Measurements from ENCODE around the gene GFOD2. TPM values are rescaled to one million over a fixed set of nuclear protein-coding genes. Genes with fewer than 3 reads are reported as not detected.

The GFOD2 gene
- total and polyA plus RNA-seq, 7 experiments from 2014 or later: 4.6 to 14.6 (median 11.4) TPM

GRCh38 chr16:67667817-67668494, 51.2 kb downstream of the GFOD2 start:
- H3K36me3 ChIP-seq (ENCODE audit: control insufficient read depth in 2 of 3, insufficient read depth in 3 of 3, low read length in 3 of 3): no peaks in the 10 kb centered on the region
- H3K9me3 Mint-ChIP-seq: peaks cover 0 to 1% (median 0%) of the 10 kb centered on the region in 11 donors
- H3K27me3 ChIP-seq (ENCODE audit: control insufficient read depth in 2 of 2, insufficient read depth in 2 of 2, low read length in 2 of 2): no peaks in the 10 kb centered on the region
- intact Hi-C loops (cut with micrococcal nuclease): loop anchor here (1.0 to 10.0 kb wide), 11 partner anchors 8 to 567 kb away; partner anchors contain the start of genes ACD (in 1 of the 2), ATP6V0D1 (in 1 of the 2), CARMIL2 (in 1 of the 2) and CTCF (in 1 of the 2)
- peak overlapping the region in 6 of 9 donors; percentile 31 to 67 (median 58) for H3K27ac Mint-ChIP-seq
- H3K36me3 Mint-ChIP-seq: no peaks in the 10 kb centered on the region
- no peaks in the 10 kb centered on the region for H3K27me3 Mint-ChIP-seq
- DNase-seq (peak; percentile 61 to 88 (median 82)), ATAC-seq (peak; percentile 93)
- H3K4me3 ChIP-seq (ENCODE audit: low read length): peak overlapping the region; percentile 56
- ChIA-PET CTCF (interaction anchor here (0.5 to 9.1 kb wide), 27 partner anchors 9 to 556 kb away, joined by 3 to 85 read pairs (median 4); partner anchors contain the start of genes ATP6V0D1, CARMIL2, CTCF and RIPOR1), POLR2A (interaction anchor here (0.7 to 3.1 kb wide), 19 partner anchors 9 to 775 kb away, joined by 3 to 41 read pairs (median 3); partner anchors contain the start of genes AGRP, ATP6V0D1, CARMIL2 and CTCF)
- H3K4me1 Mint-ChIP-seq: peaks cover 10 to 32% (median 17%) of the 10 kb centered on the region in 7 donors
- peak overlapping the region; percentile 42 to 96 (median 82) for H3K4me3 Mint-ChIP-seq
- peak overlapping the region; percentile 73 for H3K27ac ChIP-seq (ENCODE audit: low read depth, low read length)
- H3K4me1 ChIP-seq (ENCODE audit: control insufficient read depth in 2 of 2, insufficient read depth in 2 of 2, low read length in 2 of 2): peaks cover 9 to 12% of the 10 kb centered on the region in 2 donors
- H3K9me3 ChIP-seq (ENCODE audit: control insufficient read depth in 2 of 3, low read length in 3 of 3): no peaks in the 10 kb centered on the region

- ChIA-PET POLR2A (interaction anchor here (0.6 to 3.1 kb wide), 19 partner anchors 9 to 774 kb away, joined by 3 to 41 read pairs (median 3); partner anchors contain the start of genes AGRP, ATP6V0D1, CARMIL2 and CTCF), CTCF (interaction anchor here (0.6 to 9.1 kb wide), 27 partner anchors 9 to 556 kb away, joined by 3 to 85 read pairs (median 4); partner anchors contain the start of genes ATP6V0D1, CARMIL2, CTCF and RIPOR1)
- Mint-ChIP-seq H3K9me3 (peaks cover 0 to 1% (median 0%) of the 10 kb centered on the region in 11 donors), H3K27me3 (no peaks in the 10 kb centered on the region), H3K4me3 (peak overlapping the region; percentile 65 to 96 (median 83)), H3K4me1 (peaks cover 7 to 29% (median 17%) of the 10 kb centered on the region in 7 donors), H3K36me3 (no peaks in the 10 kb centered on the region), H3K27ac (peak overlapping the region in 6 of 9 donors; percentile 46 to 87 (median 67))
- H3K27ac ChIP-seq (ENCODE audit: low read depth, low read length): peak overlapping the region; percentile 73
- intact Hi-C loops (cut with micrococcal nuclease): loop anchor here (2.0 to 10.0 kb wide), 5 partner anchors 167 to 567 kb away; partner anchors contain the start of genes ESRP2 (in 1 of the 2) and PSKH1 (in 1 of the 2)
- H3K4me3 ChIP-seq (ENCODE audit: low read length): peak overlapping the region; percentile 56
- H3K4me1 ChIP-seq (ENCODE audit: control insufficient read depth in 2 of 2, insufficient read depth in 2 of 2, low read length in 2 of 2): peaks cover 9 to 12% of the 10 kb centered on the region in 2 donors
- no peak for DNase-seq
- no peaks in the 10 kb centered on the region for H3K9me3 ChIP-seq (ENCODE audit: control insufficient read depth in 2 of 3, low read length in 3 of 3)
- no peaks in the 10 kb centered on the region for H3K27me3 ChIP-seq (ENCODE audit: control insufficient read depth in 2 of 2, insufficient read depth in 2 of 2, low read length in 2 of 2)
- no peak for ATAC-seq
- no peaks in the 10 kb centered on the region for H3K36me3 ChIP-seq (ENCODE audit: control insufficient read depth in 2 of 3, insufficient read depth in 3 of 3, low read length in 3 of 3)
These were observed 51.7 kb downstream of the GFOD2 start for GRCh38 chr16:67667453-67667816.

DNA sequence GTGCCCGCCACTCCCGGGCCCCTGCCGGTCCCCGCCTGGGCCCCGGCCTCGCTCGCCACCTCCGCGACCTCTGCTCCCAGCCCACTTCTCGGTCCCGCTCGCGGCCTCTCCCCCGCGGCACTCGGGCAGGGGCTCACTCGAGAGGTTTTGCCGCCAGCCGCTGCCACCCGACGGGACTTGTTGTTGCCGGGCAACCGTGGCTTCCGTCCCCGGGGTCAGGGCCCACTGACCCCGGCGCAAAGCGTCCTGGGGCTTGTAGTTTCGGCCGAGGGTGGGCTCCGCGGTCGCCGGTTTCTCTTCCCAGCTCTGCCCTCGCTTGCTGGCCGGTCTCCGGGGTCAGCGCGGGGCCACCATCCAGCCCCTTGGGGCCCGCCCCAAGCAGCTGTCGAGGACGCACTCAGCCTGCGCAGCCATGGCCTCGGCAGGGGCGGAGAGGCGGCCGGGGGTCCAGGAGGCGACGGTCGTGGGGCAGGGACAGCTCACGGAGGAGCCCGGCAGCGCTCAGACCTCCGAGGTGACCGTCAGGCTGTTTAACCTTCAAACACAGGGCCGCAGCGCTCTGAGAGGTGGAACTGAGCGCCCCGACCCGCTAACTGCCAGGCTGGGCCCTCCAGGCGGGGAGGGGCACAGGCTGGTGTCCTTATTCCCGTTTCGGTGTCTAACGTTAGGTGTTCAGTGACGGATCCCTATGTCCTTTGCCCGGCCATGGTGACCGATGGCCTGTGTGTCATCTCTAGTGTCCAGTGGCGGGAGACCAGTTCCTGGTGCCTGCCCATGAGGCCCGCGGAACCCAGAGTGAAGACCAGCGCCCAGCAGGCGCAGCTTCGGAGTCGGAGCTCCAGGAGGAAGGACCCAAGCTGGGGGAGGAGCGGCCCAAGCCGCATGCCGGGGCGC, 52.3 kb downstream of the GFOD2 start, which contains the start of the genes C16orf86 and ENKD1:
Gene C16orf86, plus strand, starts transcription at position 256 of the 894 bp plus-strand sequence. Its CDS starts 157 bp downstream, at position 413.
Gene ENKD1, minus strand, starts transcription at position 192 of the 894 bp plus-strand sequence. CDS start 308 bp downstream, outside the sequence.
- ATAC-seq: peak; percentile 75
- POLR2A ChIA-PET: interaction anchor here (0.6 to 3.1 kb wide), 19 partner anchors 8 to 439 kb away, joined by 3 to 41 read pairs (median 4); partner anchors contain the start of genes AGRP, ATP6V0D1, CARMIL2 and CTCF
- Histone ChIP-seq H3K9me3 (ENCODE audit: control insufficient read depth in 2 of 3, low read length in 3 of 3) (no peaks in the 10 kb centered on the region), H3K4me3 (ENCODE audit: low read length) (peak within 1 kb of the TSS; percentile 56), H3K27ac (ENCODE audit: low read depth, low read length) (peak within 1 kb of the TSS; percentile 73), H3K27me3 (ENCODE audit: control insufficient read depth in 2 of 2, insufficient read depth in 2 of 2, low read length in 2 of 2) (no peaks in the 10 kb centered on the region), H3K36me3 (ENCODE audit: control insufficient read depth in 2 of 3, insufficient read depth in 3 of 3, low read length in 3 of 3) (no peaks in the 10 kb centered on the region), H3K4me1 (ENCODE audit: control insufficient read depth in 2 of 2, insufficient read depth in 2 of 2, low read length in 2 of 2) (peaks cover 9 to 13% of the 10 kb centered on the region in 2 donors)
- peak; percentile 68 to 81 (median 77) for DNase-seq
- H3K27ac Mint-ChIP-seq: peak within 1 kb of the TSS in 8 of 9 donors; percentile 25 to 87 (median 72)
- intact Hi-C loops (cut with micrococcal nuclease): loop anchor here (1.0 to 10.0 kb wide), 9 partner anchors 22 to 568 kb away; partner anchors contain the start of genes ATP6V0D1 (in 1 of the 2), CARMIL2 (in 1 of the 2), CTCF (in 1 of the 2) and ESRP2 (in 1 of the 2)
- no peaks in the 10 kb centered on the region for H3K36me3 Mint-ChIP-seq
- H3K27me3 Mint-ChIP-seq: no peaks in the 10 kb centered on the region
- peaks cover 0 to 1% (median 0%) of the 10 kb centered on the region in 11 donors for H3K9me3 Mint-ChIP-seq
- peaks cover 6 to 28% (median 17%) of the 10 kb centered on the region in 7 donors for H3K4me1 Mint-ChIP-seq
- CTCF ChIA-PET: interaction anchor here (0.6 to 9.1 kb wide), 25 partner anchors 8 to 557 kb away, joined by 3 to 85 read pairs (median 4); partner anchors contain the start of genes ATP6V0D1, CARMIL2, CTCF and RIPOR1
- peak within 1 kb of the TSS; percentile 65 to 96 (median 83) for H3K4me3 Mint-ChIP-seq

DNA sequence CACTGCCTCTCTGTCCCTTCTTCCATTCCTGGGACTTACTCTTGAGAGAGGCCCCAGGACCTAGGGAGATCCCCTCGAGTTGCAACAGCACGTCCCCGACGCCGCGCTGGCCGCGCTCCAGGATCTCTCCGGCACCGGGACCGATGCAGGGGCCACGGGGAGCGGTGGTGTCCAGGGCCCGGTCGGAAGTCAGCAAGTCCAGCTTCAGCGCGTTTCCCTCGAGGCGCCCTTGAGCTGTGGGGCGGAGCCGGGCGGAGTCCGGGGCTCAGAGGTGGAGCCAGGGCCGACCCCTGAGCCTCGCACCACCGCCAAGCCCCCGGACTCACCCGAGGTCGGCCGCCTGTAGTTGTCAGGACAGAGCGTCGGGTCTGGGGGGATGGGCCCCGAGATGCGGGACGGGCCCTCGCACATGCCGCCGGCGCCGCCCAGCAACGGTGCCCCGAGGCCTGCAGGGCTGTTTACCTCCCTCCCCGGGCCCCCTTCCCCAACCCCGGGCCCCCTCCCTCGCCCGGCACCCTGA, 53.0 kb downstream of the GFOD2 start:
- Mint-ChIP-seq H3K27ac (peak overlapping the region in 3 of 9 donors; percentile 21 to 42 (median 25)), H3K36me3 (no peaks in the 10 kb centered on the region), H3K9me3 (peaks cover 0 to 3% (median 0%) of the 10 kb centered on the region in 11 donors), H3K4me3 (peak overlapping the region; percentile 45 to 91 (median 66)), H3K27me3 (no peaks in the 10 kb centered on the region), H3K4me1 (peaks cover 8 to 35% (median 19%) of the 10 kb centered on the region in 7 donors)
- peak overlapping the region; percentile 73 for H3K27ac ChIP-seq (ENCODE audit: low read depth, low read length)
- ChIA-PET CTCF (interaction anchor here (1.0 to 9.1 kb wide), 7 partner anchors 21 to 149 kb away, joined by 3 to 85 read pairs (median 7); partner anchors contain the start of genes CARMIL2 and RIPOR1), POLR2A (interaction anchor here (0.6 to 3.1 kb wide), 13 partner anchors 21 to 631 kb away, joined by 3 to 41 read pairs (median 6); partner anchors contain the start of genes ATP6V0D1, CARMIL2, CTCF and PSMB10)
- no peaks in the 10 kb centered on the region for H3K27me3 ChIP-seq (ENCODE audit: control insufficient read depth in 2 of 2, insufficient read depth in 2 of 2, low read length in 2 of 2)
- H3K9me3 ChIP-seq (ENCODE audit: control insufficient read depth in 2 of 3, low read length in 3 of 3): no peaks in the 10 kb centered on the region
- H3K36me3 ChIP-seq (ENCODE audit: control insufficient read depth in 2 of 3, insufficient read depth in 3 of 3, low read length in 3 of 3): no peaks in the 10 kb centered on the region
- intact Hi-C loops (cut with micrococcal nuclease): loop anchor here (1.0 to 10.0 kb wide), 9 partner anchors 21 to 569 kb away; partner anchors contain the start of genes ATP6V0D1 (in 1 of the 2), CARMIL2 (in 1 of the 2), CTCF (in 1 of the 2) and ESRP2 (in 1 of the 2)
- H3K4me3 ChIP-seq (ENCODE audit: low read length): peak overlapping the region; percentile 56
- ATAC-seq: peak; percentile 0
- H3K4me1 ChIP-seq (ENCODE audit: control insufficient read depth in 2 of 2, insufficient read depth in 2 of 2, low read length in 2 of 2): peaks cover 14 to 20% of the 10 kb centered on the region in 2 donors
- peak in 1 of 9 donors; percentile 29 for DNase-seq

DNA sequence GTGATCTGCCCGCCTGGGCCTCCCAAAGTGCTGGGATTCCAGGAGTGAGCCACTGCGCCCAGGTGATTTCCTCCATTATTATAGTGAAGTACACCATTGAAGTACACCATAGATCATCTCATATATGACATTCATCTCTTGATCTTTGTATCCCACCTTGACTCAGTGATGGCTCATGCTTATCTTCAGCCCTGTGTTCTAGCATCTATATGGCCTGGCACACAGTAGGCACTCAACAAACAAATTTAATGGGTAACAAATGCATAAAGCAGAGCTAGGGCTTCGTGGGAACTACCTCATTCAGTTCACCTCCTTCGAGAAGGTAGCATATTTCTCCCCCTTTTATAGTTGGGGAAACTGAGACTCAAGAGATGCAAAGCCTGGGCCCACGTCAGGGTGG, 53.5 kb downstream of the GFOD2 start:
- POLR2A ChIA-PET: interaction anchor here (0.5 to 3.1 kb wide), 9 partner anchors 21 to 631 kb away, joined by 3 to 23 read pairs (median 4); partner anchors contain the start of genes CARMIL2, CTCF and PSMB10
- H3K36me3 Mint-ChIP-seq: no peaks in the 10 kb centered on the region
- Histone ChIP-seq H3K9me3 (ENCODE audit: control insufficient read depth in 2 of 3, low read length in 3 of 3) (no peaks in the 10 kb centered on the region), H3K4me3 (ENCODE audit: low read length) (no peak overlapping the region), H3K4me1 (ENCODE audit: control insufficient read depth in 2 of 2, insufficient read depth in 2 of 2, low read length in 2 of 2) (peaks cover 14 to 21% of the 10 kb centered on the region in 2 donors), H3K36me3 (ENCODE audit: control insufficient read depth in 2 of 3, insufficient read depth in 3 of 3, low read length in 3 of 3) (no peaks in the 10 kb centered on the region), H3K27me3 (ENCODE audit: control insufficient read depth in 2 of 2, insufficient read depth in 2 of 2, low read length in 2 of 2) (no peaks in the 10 kb centered on the region), H3K27ac (ENCODE audit: low read depth, low read length) (no peak overlapping the region)
- intact Hi-C loops (cut with micrococcal nuclease): loop anchor here (10.0 kb wide), 4 partner anchors 169 to 569 kb away; partner anchors contain the start of genes ESRP2 (in 1 of the 2) and PSKH1 (in 1 of the 2)
- H3K4me1 Mint-ChIP-seq: peaks cover 8 to 38% (median 20%) of the 10 kb centered on the region in 7 donors
- ATAC-seq (no peak), DNase-seq (no peak)
- peaks cover 0 to 4% (median 0%) of the 10 kb centered on the region in 11 donors for H3K9me3 Mint-ChIP-seq
- H3K4me3 Mint-ChIP-seq: peak overlapping the region; percentile 47 to 91 (median 62)
- H3K27ac Mint-ChIP-seq: peak overlapping the region in 5 of 9 donors; percentile 21 to 72 (median 25)
- CTCF ChIA-PET: interaction anchor here (1.2 to 3.1 kb wide), 3 partner anchors 19 to 145 kb away, joined by 5 to 17 read pairs (median 5); no protein-coding TSS in a partner anchor
- no peaks in the 10 kb centered on the region for H3K27me3 Mint-ChIP-seq

Measured in naive thymus-derived CD4-positive, alpha-beta T cell (primary cell).